Adrenal gland (tissue), 5 donors: ENCODE data around the gene CEP128.

Experiments used
- CTCF ChIP-seq, 6 experiments: fragments of 450-650 bp in 4 of 6; fragments of 200-600 bp in 2 of 6; sonication (generic) in 1 of 6; IDR thresholded peaks; 1 replicate in 5 of 6; 2 replicates in 1 of 6; pipeline versions ENCODE4 v1.5.1 to v1.8.0; 2016 to 2021; ENCODE audit warnings: antibody characterized with exemption in 6 of 6, mild to moderate bottlenecking in 2 of 6, moderate library complexity in 1 of 6
- POLR2A ChIP-seq, 2 donors: fragments of 450-650 bp; IDR thresholded peaks; one replicate each; pipeline ENCODE4 v1.6.1; 2017; ENCODE audit warnings: antibody characterized with exemption in 2 of 2, mild to moderate bottlenecking in 2 of 2, moderate library complexity in 1 of 2
- donor health status: DM: no; HTN: no; CAD: no.

- TF ChIP-seq CTCF (IDR thresholded peaks at IDR 0.05) (no peak), POLR2A (IDR thresholded peaks at IDR 0.05) (no peak)
Measured at GRCh38 chr14:80585506-80585835, 356.1 kb downstream of the CEP128 start.
